GM20000 (cell line): ENCODE data around the gene CACNA1H.

Experiments used
- DNase-seq: peaks from one replicate; pipeline ENCODE4 v3.0.0; 2012; ENCODE audit warnings: low spot score
- CTCF ChIP-seq: IDR thresholded peaks from 2 replicates; pipeline ENCODE4 v1.5.1; 2012; ENCODE audit warnings: mild to moderate bottlenecking, control low read depth; ENCODE audit errors: extremely low read depth, missing control alignments

CACNA1H gene

GRCh38 chr16:1159325-1159972 is 6.5 kb downstream of the CACNA1H start:
- DNase-seq = no peak

DNA sequence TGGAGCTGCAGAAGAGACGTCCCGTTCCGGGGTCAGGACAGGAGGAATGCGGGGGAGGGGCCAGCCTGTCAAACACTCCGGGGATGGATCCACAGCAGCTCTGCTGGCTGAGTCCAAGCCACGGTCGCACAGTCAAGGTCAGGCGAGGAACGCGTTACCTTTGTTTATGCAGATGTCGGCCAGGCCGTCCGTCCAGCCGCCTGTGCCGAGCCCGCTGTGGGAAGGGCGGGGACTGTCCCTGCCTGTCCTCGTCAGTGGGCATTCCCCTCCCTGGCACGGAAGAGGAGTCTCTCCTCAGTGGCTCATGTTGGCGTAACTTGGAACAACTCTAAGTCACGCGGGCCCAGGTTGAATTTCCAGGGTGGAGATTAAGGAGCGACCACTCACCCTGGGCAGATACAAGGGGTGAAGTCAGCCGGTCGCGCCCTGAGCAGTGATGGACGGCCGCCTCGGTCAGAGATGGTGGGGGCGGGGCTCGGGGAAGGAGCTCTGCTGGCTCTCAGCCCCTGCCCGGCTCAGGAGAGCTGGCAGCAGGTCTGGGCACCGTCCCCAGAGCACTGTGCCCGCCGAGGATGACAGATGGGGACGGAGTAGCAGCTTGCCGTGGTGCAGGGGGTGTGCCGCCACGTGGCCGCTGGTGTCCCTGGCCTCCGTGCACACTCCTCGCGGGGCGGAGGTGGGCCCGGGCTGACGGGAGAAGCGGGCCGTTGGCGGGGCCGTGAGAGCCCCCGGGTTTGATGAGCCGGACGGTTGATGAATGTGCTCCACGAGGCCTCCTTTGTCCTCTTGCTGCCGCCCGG is 7.3 kb downstream of the CACNA1H start:
- DNase-seq = no peak
- TF ChIP-seq CTCF = no peak

More at GRCh38 chr16:1159325-1159972, 6.5 kb downstream of the CACNA1H start:
- TF ChIP-seq CTCF = no peak

DNA sequence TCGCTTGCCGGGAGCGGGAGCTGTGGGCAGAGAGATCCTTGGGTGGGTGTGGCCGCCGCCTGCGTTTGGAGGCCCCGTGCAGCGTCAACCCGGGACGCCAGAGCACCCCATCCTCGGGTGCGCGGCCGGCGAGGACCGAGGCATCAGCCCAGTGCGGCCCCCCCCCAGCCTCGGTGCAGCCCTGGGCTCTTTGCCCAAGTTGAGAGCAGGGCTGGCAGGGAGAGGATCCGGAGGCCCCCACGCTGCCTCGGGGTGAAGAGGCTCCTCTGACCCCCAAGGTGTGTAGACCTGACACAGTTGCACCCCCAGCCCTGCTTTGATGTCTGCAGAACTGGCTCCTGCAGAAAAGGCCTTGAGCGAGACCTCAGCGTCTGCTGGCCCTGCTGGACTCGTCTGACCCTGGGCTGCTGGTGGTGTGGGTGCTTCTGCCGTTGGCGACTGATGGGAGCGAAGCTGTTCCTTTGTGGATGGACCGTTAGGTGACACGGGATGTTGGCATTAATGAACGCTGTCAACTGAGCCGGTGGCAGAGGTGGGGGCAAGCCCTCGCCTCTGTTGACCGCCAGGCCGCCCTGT is 8.0 kb downstream of the CACNA1H start:
- DNase-seq = no peak
- TF ChIP-seq CTCF = no peak

DNA sequence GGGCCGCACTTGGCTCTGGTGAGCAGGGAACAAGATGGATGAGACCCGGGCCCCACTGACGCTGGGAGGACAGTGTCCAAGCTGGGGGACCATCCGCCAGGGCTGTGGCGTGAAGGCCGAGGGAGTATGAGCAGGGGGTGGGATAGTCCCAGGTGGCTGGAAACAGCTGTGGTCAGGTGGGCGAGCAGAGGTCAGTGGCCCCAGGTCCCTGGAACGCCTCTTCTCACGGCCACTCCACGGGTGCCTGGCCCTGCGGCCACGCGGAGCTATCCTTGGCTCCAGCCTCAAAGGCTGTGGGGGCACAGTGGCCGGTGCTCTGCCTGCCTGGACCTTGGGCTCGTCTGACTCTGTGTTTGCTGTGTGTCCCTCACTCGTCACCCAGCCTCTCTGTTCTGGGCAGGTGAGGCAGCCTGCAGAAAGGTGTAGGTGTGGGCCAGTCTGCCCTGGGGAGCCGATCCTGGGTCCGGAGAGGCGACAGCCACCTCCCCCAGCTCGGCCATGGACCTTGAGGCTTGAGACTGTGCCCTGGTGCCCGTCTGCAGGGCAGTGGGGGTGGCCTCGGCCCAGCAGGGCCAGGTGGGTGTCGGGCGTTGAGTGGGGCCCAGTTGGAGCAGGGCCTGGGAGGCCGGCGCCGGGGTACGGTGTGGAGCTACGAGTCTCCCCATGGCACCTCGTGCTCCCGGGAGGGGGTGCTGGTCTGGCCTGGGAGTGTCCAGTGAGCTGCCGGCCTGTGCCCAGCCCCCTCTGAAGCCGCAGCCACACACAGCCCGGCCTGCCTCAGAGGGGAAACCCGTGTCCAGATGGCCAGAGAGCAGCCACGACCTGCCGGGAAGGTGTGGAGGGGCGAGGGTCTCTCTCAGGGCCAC is 10.0 kb downstream of the CACNA1H start:
- TF ChIP-seq CTCF = no peak
- no peak for DNase-seq

- DNase-seq = no peak
Observed at GRCh38 chr16:1163567-1164055, 10.7 kb downstream of the CACNA1H start.

GRCh38 chr16:1164382-1164781 is 11.5 kb downstream of the CACNA1H start:
- no peak for DNase-seq
- no peak for TF ChIP-seq CTCF

More at GRCh38 chr16:1163567-1164055, 10.7 kb downstream of the CACNA1H start:
- no peak for TF ChIP-seq CTCF
